Adrenal gland (tissue), 12 donors: ENCODE results near the gene SLC26A6. TPM values are rescaled to one million over a fixed set of nuclear protein-coding genes. Genes with fewer than 3 reads are reported as not detected.

Source experiments
- DNase-seq, 7 donors: peaks; one replicate each; pipeline ENCODE4 v3.0.0-alpha.2; 2019 to 2020
- H3K27ac ChIP-seq, 5 donors: fragments of 200-600 bp; sonication (generic) in 4 of 5; 1 replicate in 3 of 5; 2 replicates in 2 of 5; pipeline versions ENCODE4 v1.5.1 to v1.8.0; 2016 to 2020; ENCODE audit warnings: mild to moderate bottlenecking in 1 of 5
- H3K27me3 ChIP-seq: fragments of 200-600 bp; 2 replicates; pipeline ENCODE4 v1.8.0; 2021
- H3K36me3 ChIP-seq, 2 donors: fragments of 200-600 bp; replicated peaks in 1 of 2; 1 replicate in 1 of 2; 2 replicates in 1 of 2; pipeline versions ENCODE4 v1.5.1 to v1.8.0; 2018 to 2022
- H3K4me1 ChIP-seq, 2 donors: fragments of 200-600 bp; replicated peaks in 1 of 2; 1 replicate in 1 of 2; 2 replicates in 1 of 2; pipeline versions ENCODE4 v1.5.1 to v1.8.0; 2018 to 2021
- H3K4me3 ChIP-seq, 4 donors: fragments of 200-600 bp; sonication (generic) in 3 of 4; one replicate each; pipeline ENCODE4 v1.5.1; 2016 to 2018
- H3K9me3 ChIP-seq, 3 donors: fragments of 200-600 bp; sonication (generic) in 1 of 3; replicated peaks in 1 of 3; 1 replicate in 2 of 3; 2 replicates in 1 of 3; pipeline versions ENCODE4 v1.5.1 to v1.8.0; 2016 to 2021
- CTCF ChIP-seq, 6 experiments: fragments of 450-650 bp in 4 of 6; fragments of 200-600 bp in 2 of 6; sonication (generic) in 1 of 6; IDR thresholded peaks; 1 replicate in 5 of 6; 2 replicates in 1 of 6; pipeline versions ENCODE4 v1.5.1 to v1.8.0; 2016 to 2021; ENCODE audit warnings: antibody characterized with exemption in 6 of 6, mild to moderate bottlenecking in 2 of 6, moderate library complexity in 1 of 6
- POLR2A ChIP-seq, 2 donors: fragments of 450-650 bp; IDR thresholded peaks; one replicate each; pipeline ENCODE4 v1.6.1; 2017; ENCODE audit warnings: antibody characterized with exemption in 2 of 2, mild to moderate bottlenecking in 2 of 2, moderate library complexity in 1 of 2
- WGBS, 4 donors: extraction: QIAGEN DNeasy Blood & Tissue Kit in 2 of 4; methylation state at CpG; one replicate each; pipeline versions ENCODE4 v1.1.5 to v1.1.7; 2013 to 2017; 5-methylcytosine and 5-hydroxymethylcytosine counted together
- intact Hi-C, 2 donors: fragments of 100-400 bp; cut with DNase I; formaldehyde crosslinking; loops; one replicate each; pipeline versions ENCODE4 v1.14.1 to v1.15.0; 2022 to 2023
- polyA plus RNA-seq, 3 donors: library from polyadenylated mRNA; stranded (reverse); fragments of 200-250 nt in 2 of 3; fragments of 350-450 nt in 1 of 3; fragmentation: Illumina TruSeq in 1 of 3; extraction: RNeasy Lipid Tissue Mini Kit (QIAGEN cat#74804) in 1 of 3; gene quantifications; one replicate each; pipeline ENCODE4 v1.2.3, GENCODE V29; 2013 to 2014
- total RNA-seq, 9 donors: library from RNA; depleted of rRNA in 4 of 9; stranded (reverse); fragments of >200 nt in 4 of 9; fragments of 120-200 nt in 1 of 9; fragmentation: NEBNext Ultra II Directional in 1 of 9; extraction: Animal tissue kit (Norgen Biotek cat#: 25700) in 1 of 9; gene quantifications; one replicate each; pipeline versions ENCODE4 v1.1.0 to v1.2.4, GENCODE V29; 2013 to 2023
- donor health status: healthy with polysubstance abuse.
- donor health status: Bipolar disorder and iron deficiency.
- donor health status: DM: yes; HTN: yes; CAD: no.
- donor health status: DM: no; HTN: no; CAD: no.
- donor health status: DM: no; HTN: no; CAD: no.
- donor health status: DM: yes; HTN: yes; CAD: no.

Gene SLC26A6
- total and polyA plus RNA-seq, 12 donors: 7.8 to 47.2 (median 17.6) TPM

DNA sequence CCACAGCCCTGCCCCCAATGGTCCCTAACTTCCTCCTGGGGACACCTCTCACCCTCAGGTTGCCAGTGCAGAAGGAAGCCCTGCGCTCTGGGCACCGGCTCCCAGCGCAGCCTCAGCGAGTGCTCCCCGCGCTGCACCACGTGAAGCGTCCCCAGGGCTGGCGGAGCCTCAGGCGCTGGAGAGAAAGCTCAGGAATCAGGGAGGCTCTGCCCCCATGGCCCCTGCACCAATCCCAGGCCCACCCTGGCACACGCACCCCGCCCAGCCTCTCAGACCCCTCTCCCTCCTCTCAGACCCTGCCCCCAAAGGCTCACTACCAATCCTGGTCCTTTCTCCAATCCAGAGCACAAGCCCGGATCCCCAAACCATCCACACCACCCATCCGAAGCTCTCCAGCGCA, 47.0 kb downstream of the SLC26A6 start:
- Histone ChIP-seq H3K27ac (no peak overlapping the region), H3K27me3 (no peaks in the 10 kb centered on the region), H3K9me3 (no peaks in the 10 kb centered on the region), H3K4me1 (no peaks in the 10 kb centered on the region), H3K36me3 (no peaks in the 10 kb centered on the region), H3K4me3 (no peak overlapping the region)
- TF ChIP-seq CTCF (IDR thresholded peaks at IDR 0.05): no peak
- TF ChIP-seq POLR2A (IDR thresholded peaks at IDR 0.05): no peak
- WGBS, 4 donors: 74 to 84% (median 77%) methylated on average over 8 to 15 of the region's 15 CpGs
- no peak for DNase-seq
- intact Hi-C loops: no loop called here

GRCh38 chr3:48587686-48588085, 47.6 kb downstream of the SLC26A6 start:
- no peak for TF ChIP-seq POLR2A (IDR thresholded peaks at IDR 0.05)
- no peak for TF ChIP-seq CTCF (IDR thresholded peaks at IDR 0.05)
- Histone ChIP-seq H3K9me3 (no peaks in the 10 kb centered on the region), H3K27me3 (no peaks in the 10 kb centered on the region), H3K4me3 (no peak overlapping the region), H3K27ac (no peak overlapping the region), H3K36me3 (no peaks in the 10 kb centered on the region), H3K4me1 (no peaks in the 10 kb centered on the region)
- WGBS, 4 donors: 80 to 89% (median 87%) methylated on average over 1 to 11 of the region's 11 CpGs
- intact Hi-C loops: no loop called here
- no peak for DNase-seq

DNA sequence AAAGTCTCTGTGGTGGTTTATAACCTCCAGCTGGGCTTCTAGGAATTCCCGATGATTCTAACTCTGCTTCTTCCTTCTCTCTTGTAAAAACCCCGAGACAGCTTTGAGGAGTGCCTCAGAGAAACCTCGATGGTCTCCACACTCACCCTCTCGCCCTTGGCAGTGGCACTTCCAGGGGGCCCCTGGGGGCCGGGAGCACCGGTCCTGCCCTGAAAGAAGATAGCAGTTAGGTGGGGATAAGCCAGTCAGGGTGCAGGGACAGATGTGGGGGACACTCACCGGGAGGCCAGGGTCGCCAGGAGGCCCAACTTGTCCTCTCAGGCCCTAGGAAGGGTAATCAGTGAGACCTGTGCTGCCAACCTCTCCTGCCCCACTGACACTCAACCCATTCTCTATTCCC, 49.9 kb downstream of the SLC26A6 start:
- Histone ChIP-seq H3K27me3 (no peaks in the 10 kb centered on the region), H3K4me3 (no peak overlapping the region), H3K9me3 (no peaks in the 10 kb centered on the region), H3K36me3 (no peaks in the 10 kb centered on the region), H3K27ac (no peak overlapping the region), H3K4me1 (no peaks in the 10 kb centered on the region)
- DNase-seq: no peak
- intact Hi-C loops: no loop called here
- 80 to 89% (median 85%) methylated on average over 8 of the region's 8 CpGs for WGBS, 4 donors
- no peak for TF ChIP-seq CTCF (IDR thresholded peaks at IDR 0.05)
- TF ChIP-seq POLR2A (IDR thresholded peaks at IDR 0.05): no peak

DNA sequence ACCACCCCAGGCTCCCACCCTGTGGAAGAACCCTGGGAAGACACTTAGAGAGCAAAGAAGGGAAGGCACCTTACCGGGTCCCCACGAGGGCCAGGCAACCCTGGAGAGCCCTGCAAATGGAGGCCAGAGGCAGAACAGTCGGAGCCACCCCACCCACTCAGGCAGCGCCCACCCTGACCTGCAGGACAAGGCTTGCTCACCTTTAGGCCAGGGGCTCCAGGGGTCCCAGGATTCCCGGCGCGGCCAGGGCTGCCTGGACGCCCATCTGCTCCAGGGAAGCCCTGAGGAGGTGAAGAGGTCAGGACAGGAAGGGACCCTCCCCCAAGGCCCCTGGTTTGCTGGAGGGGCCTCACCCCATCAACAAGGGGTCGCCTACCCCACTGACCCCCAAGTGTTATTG, 50.4 kb downstream of the SLC26A6 start:
- Histone ChIP-seq H3K36me3 (no peaks in the 10 kb centered on the region), H3K4me1 (no peaks in the 10 kb centered on the region), H3K4me3 (no peak overlapping the region), H3K27me3 (no peaks in the 10 kb centered on the region), H3K9me3 (no peaks in the 10 kb centered on the region), H3K27ac (no peak overlapping the region)
- no peak for TF ChIP-seq CTCF (IDR thresholded peaks at IDR 0.05)
- TF ChIP-seq POLR2A (IDR thresholded peaks at IDR 0.05): no peak
- intact Hi-C loops: no loop called here
- no peak for DNase-seq
- WGBS, 4 donors: 73 to 100% (median 89%) methylated on average over 1 to 9 of the region's 9 CpGs
